ENCODE results near the gene OR4K13.

DNA sequence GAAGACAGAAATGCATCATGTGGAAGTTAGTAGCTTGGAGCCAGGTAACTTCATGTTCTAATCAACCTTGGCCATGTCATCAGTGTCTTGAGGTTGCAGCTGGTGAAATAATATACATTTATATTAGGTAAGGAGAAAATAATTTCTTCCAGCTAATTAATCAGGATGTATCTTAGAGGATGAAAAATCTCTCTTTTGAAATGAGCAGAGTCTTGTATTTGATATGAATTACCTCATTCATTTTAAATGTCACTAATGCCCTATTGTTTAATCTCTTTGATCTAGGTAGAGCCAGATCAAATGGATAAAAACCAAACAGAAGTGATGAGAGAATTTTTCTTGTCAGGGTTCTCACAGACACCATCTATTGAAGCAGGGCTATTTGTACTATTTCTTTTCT, 34.0 kb downstream of the OR4K13 start, which contains the start of gene OR4Q2:
- TF ChIP-seq, protein P1, sequence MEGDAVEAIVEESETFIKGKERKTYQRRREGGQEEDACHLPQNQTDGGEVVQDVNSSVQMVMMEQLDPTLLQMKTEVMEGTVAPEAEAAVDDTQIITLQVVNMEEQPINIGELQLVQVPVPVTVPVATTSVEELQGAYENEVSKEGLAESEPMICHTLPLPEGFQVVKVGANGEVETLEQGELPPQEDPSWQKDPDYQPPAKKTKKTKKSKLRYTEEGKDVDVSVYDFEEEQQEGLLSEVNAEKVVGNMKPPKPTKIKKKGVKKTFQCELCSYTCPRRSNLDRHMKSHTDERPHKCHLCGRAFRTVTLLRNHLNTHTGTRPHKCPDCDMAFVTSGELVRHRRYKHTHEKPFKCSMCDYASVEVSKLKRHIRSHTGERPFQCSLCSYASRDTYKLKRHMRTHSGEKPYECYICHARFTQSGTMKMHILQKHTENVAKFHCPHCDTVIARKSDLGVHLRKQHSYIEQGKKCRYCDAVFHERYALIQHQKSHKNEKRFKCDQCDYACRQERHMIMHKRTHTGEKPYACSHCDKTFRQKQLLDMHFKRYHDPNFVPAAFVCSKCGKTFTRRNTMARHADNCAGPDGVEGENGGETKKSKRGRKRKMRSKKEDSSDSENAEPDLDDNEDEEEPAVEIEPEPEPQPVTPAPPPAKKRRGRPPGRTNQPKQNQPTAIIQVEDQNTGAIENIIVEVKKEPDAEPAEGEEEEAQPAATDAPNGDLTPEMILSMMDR (IDR thresholded peaks at IDR 0.05; ENCODE audit: low read length): no peak
- no peak for TF ChIP-seq EZH2 (IDR thresholded peaks at IDR 0.05; ENCODE audit: borderline replicate concordance, low read length)
